HUES64 (cell line): ENCODE measurements around the gene ERVK3-1.
A peak's percentile ranks its signal among the peaks of the same experiment; 100 is the strongest.
"Not testable (repeated sequence)": the region's sequence is repeated elsewhere in the genome, so short reads cannot be mapped to it uniquely, and the experiment has no call there.

Source experiments
- H3K27ac ChIP-seq: 2 replicates; pipeline ENCODE4 v1.7.0; 2013; ENCODE audit warnings: low read depth, low read length, inconsistent platforms
- H3K27me3 ChIP-seq: 2 replicates; pipeline ENCODE4 v1.6.1; 2013; ENCODE audit warnings: mild to moderate bottlenecking, low read length; ENCODE audit not compliant: insufficient read depth
- H3K36me3 ChIP-seq: 2 replicates; pipeline ENCODE4 v1.6.1; 2013; ENCODE audit warnings: mild to moderate bottlenecking, low read length; ENCODE audit not compliant: insufficient read depth
- H3K4me1 ChIP-seq: 2 replicates; pipeline ENCODE4 v1.6.1; 2013; ENCODE audit warnings: mild to moderate bottlenecking, low read length, moderate library complexity; ENCODE audit not compliant: insufficient read depth
- H3K4me3 ChIP-seq: 2 replicates; pipeline ENCODE4 v1.5.1; 2013; ENCODE audit warnings: mild to moderate bottlenecking, low read length, moderate library complexity
- H3K9ac ChIP-seq: 2 replicates; pipeline ENCODE4 v1.6.1; 2013; ENCODE audit warnings: mild to moderate bottlenecking, low read depth, low read length
- H3K9me3 ChIP-seq: 2 replicates; pipeline ENCODE4 v1.6.1; 2013; ENCODE audit warnings: low read depth, low read length; ENCODE audit not compliant: insufficient read depth
- WGBS: fragments of 150-250, 120-280 bp; methylation state at CpG from one replicate; pipeline ENCODE4 v1.1.7; 2013; ENCODE audit warnings: missing lambda C conversion rate; 5-methylcytosine and 5-hydroxymethylcytosine counted together

The ERVK3-1 gene

GRCh38 chr19:58346961-58347929, 42.1 kb downstream of the ERVK3-1 start:
- no peak overlapping the region for H3K27ac ChIP-seq
- peaks cover 3% of the 10 kb centered on the region; the same call in 1 of the 2 replicates for H3K4me1 ChIP-seq
- peak overlapping the region; percentile 94 for H3K4me3 ChIP-seq

GRCh38 chr19:58348080-58348479, 42.9 kb downstream of the ERVK3-1 start:
- not testable (repeated sequence) for H3K36me3 ChIP-seq, H3K9me3 ChIP-seq, H3K4me1 ChIP-seq, H3K27ac ChIP-seq
- 2% methylated on average over 9 of the region's 12 CpGs for WGBS
- H3K4me3 ChIP-seq = peak overlapping the region; percentile 94
- peaks cover 15% of the 10 kb centered on the region for H3K27me3 ChIP-seq
- peak overlapping the region; percentile 59; the same call in 1 of the 2 replicates for H3K9ac ChIP-seq

More at GRCh38 chr19:58346961-58347929, 42.1 kb downstream of the ERVK3-1 start:
- H3K9ac ChIP-seq = peak overlapping the region; percentile 69
- no peaks in the 10 kb centered on the region for H3K9me3 ChIP-seq
- no peaks in the 10 kb centered on the region for H3K36me3 ChIP-seq
- WGBS = 1% methylated on average over 82 of the region's 82 CpGs
- H3K27me3 ChIP-seq = peaks cover 15% of the 10 kb centered on the region

- H3K27ac ChIP-seq = no peak overlapping the region
- no peaks in the 10 kb centered on the region for H3K9me3 ChIP-seq
- 92% methylated on average over 8 of the region's 8 CpGs for WGBS
- no peak overlapping the region for H3K4me3 ChIP-seq
- H3K36me3 ChIP-seq = no peaks in the 10 kb centered on the region
- peaks cover 3% of the 10 kb centered on the region; the same call in 1 of the 2 replicates for H3K4me1 ChIP-seq
- H3K9ac ChIP-seq = no peak overlapping the region
- peaks cover 15% of the 10 kb centered on the region for H3K27me3 ChIP-seq
Observed at GRCh38 chr19:58349590-58349989, 44.4 kb downstream of the ERVK3-1 start.

- H3K9ac ChIP-seq = no peak overlapping the region
- no peaks in the 10 kb centered on the region for H3K9me3 ChIP-seq
- no peak overlapping the region for H3K27ac ChIP-seq
- H3K27me3 ChIP-seq = peaks cover 15% of the 10 kb centered on the region
- 96% methylated on average over 84 of the region's 84 CpGs for WGBS
- peaks cover 3% of the 10 kb centered on the region; the same call in 1 of the 2 replicates for H3K4me1 ChIP-seq
- H3K36me3 ChIP-seq = no peaks in the 10 kb centered on the region
- no peak overlapping the region for H3K4me3 ChIP-seq
Observed at GRCh38 chr19:58350001-58350861, 45.1 kb downstream of the ERVK3-1 start.

GRCh38 chr19:58350871-58351557, 45.8 kb downstream of the ERVK3-1 start:
- peaks cover 3% of the 10 kb centered on the region; the same call in 1 of the 2 replicates for H3K4me1 ChIP-seq
- H3K27me3 ChIP-seq = peaks cover 15% of the 10 kb centered on the region
- 95% methylated on average over 34 of the region's 34 CpGs for WGBS
- no peak overlapping the region for H3K9ac ChIP-seq
- H3K36me3 ChIP-seq = no peaks in the 10 kb centered on the region
- H3K9me3 ChIP-seq = no peaks in the 10 kb centered on the region
- H3K4me3 ChIP-seq = no peak overlapping the region
- H3K27ac ChIP-seq = no peak overlapping the region

- peaks cover 3% of the 10 kb centered on the region; the same call in 1 of the 2 replicates for H3K4me1 ChIP-seq
- no peak overlapping the region for H3K27ac ChIP-seq
- no peaks in the 10 kb centered on the region for H3K9me3 ChIP-seq
- no peaks in the 10 kb centered on the region for H3K36me3 ChIP-seq
- H3K9ac ChIP-seq = no peak overlapping the region
- WGBS = 96% methylated on average over 9 of the region's 9 CpGs
- no peak overlapping the region for H3K4me3 ChIP-seq
- peaks cover 13% of the 10 kb centered on the region for H3K27me3 ChIP-seq
Observed at GRCh38 chr19:58351558-58351878, 46.3 kb downstream of the ERVK3-1 start.

- H3K9me3 ChIP-seq = no peaks in the 10 kb centered on the region
- H3K36me3 ChIP-seq = no peaks in the 10 kb centered on the region
- peaks cover 3% of the 10 kb centered on the region; the same call in 1 of the 2 replicates for H3K4me1 ChIP-seq
- H3K27me3 ChIP-seq = peaks cover 6% of the 10 kb centered on the region
- 87% methylated on average over 21 of the region's 23 CpGs for WGBS
- no peak overlapping the region for H3K27ac ChIP-seq
- H3K9ac ChIP-seq = no peak overlapping the region
- H3K4me3 ChIP-seq = no peak overlapping the region
Observed at GRCh38 chr19:58351990-58352755, 47.0 kb downstream of the ERVK3-1 start.

- WGBS = 91% methylated on average over 26 of the region's 26 CpGs
- Histone ChIP-seq H3K9ac (no peak within 1 kb of the TSS), H3K27me3 (peaks cover 4% of the 10 kb centered on the region; the same call in 1 of the 2 replicates), H3K4me1 (peaks cover 3% of the 10 kb centered on the region; the same call in 1 of the 2 replicates), H3K4me3 (no peak within 1 kb of the TSS), H3K9me3 (no peaks in the 10 kb centered on the region), H3K36me3 (no peaks in the 10 kb centered on the region), H3K27ac (no peak within 1 kb of the TSS)
Observed at GRCh38 chr19:58352760-58353671, 47.8 kb downstream of the ERVK3-1 start, which contains the start of gene A1BG. Gene A1BG (minus strand): TSS chr19:58353492. CDS start chr19:58353437, 55 bp downstream.

- H3K27me3 ChIP-seq = no peaks in the 10 kb centered on the region
- H3K4me1 ChIP-seq = no peaks in the 10 kb centered on the region
- 92% methylated on average over 15 of the region's 15 CpGs for WGBS
- H3K27ac ChIP-seq = no peak overlapping the region
- no peak overlapping the region for H3K4me3 ChIP-seq
- no peak overlapping the region for H3K9ac ChIP-seq
- H3K36me3 ChIP-seq = no peaks in the 10 kb centered on the region
- no peaks in the 10 kb centered on the region for H3K9me3 ChIP-seq
Observed at GRCh38 chr19:58353717-58354477, 48.7 kb downstream of the ERVK3-1 start.
